Daoy (cell line): ENCODE data around the gene NCS1. TPM values are rescaled to one million over a fixed set of nuclear protein-coding genes. Genes with fewer than 3 reads are reported as not detected.

ENCODE experiments used
- total RNA-seq: library from RNA; depleted of rRNA; stranded (reverse); fragments of >200 nt; shearing (Covaris generic); gene quantifications from 2 replicates; pipeline ENCODE4 v1.2.3, GENCODE V29; 2014; rRNA removed

The NCS1 gene
- total RNA-seq, 1 experiment from 2014 or later: 49.6 TPM

Other genes starting within 250 kb of the NCS1 start
- gene FNBP1, start 129.2 kb upstream of the NCS1 start, total RNA-seq: 15.8 and 18.2 TPM in 2 replicates
- 16.6 and 19.9 TPM in 2 replicates for gene GPR107, start 118.5 kb upstream of the NCS1 start, total RNA-seq
- gene HMCN2, start 93.4 kb downstream of the NCS1 start, total RNA-seq: 0.06 TPM in 1 of 2 replicates, not detected in the other